ENCODE data around the gene SMDT1. TPM values are rescaled to one million over a fixed set of nuclear protein-coding genes. Genes with fewer than 3 reads are reported as not detected.
A peak's percentile ranks its signal among the peaks of the same experiment; 100 is the strongest.
"Not testable (repeated sequence)": the region's sequence is repeated elsewhere in the genome, so short reads cannot be mapped to it uniquely, and the experiment has no call there.

Gene SMDT1
- total RNA-seq, 1 donor from 2014 or later, result 9.8 TPM

DNA sequence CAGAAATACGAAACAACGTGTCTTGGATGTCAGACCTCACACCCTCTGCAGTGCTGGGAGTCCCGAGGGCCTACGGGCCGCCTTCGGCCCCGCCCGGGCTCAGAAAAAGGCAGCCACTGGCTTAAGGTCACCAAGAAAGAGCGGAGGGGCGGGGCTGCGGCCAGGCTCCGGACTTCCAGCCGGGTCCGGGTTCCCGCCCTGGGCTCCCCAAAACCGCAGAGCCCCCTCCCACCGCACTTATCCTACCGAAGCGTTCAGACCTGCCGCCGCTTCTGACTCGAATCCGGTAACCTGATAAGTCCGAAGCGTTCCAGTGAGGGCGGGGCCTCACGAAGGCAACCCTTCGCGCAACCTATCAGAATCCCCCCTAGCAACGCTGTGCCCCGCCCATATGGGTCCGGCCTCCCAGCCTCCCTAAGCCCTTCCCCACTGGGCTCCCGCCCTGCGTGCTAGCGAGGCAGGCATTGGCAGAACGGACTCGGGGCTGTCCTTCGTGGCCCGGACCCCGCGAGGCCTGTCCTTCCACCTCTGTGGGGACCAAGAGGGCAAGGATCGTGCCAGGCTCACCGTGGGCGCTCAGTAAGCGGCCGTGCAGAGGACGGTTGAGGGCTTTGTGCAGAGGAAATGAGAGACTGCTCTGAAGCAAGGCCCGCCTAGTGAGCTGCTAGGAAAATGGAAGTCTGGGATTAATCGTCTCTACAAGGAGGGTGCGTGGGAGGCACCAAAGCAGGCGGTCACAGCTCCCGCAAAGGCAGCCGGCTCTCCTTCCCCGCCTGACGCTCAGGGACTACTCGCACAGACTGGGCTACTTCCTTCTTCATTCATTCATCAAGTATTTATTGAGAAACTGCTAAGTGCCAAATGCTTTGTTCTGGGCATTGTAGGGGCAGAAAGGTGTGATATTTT, 8.7 kb upstream of the SMDT1 start, which contains the start of gene NAGA:
Gene NAGA, minus strand, starts transcription at position 296 of the 906 bp plus-strand sequence. CDS start 515 bp downstream, outside the sequence.
- peak; percentile 98 for DNase-seq (ENCODE audit: low read depth)

DNA sequence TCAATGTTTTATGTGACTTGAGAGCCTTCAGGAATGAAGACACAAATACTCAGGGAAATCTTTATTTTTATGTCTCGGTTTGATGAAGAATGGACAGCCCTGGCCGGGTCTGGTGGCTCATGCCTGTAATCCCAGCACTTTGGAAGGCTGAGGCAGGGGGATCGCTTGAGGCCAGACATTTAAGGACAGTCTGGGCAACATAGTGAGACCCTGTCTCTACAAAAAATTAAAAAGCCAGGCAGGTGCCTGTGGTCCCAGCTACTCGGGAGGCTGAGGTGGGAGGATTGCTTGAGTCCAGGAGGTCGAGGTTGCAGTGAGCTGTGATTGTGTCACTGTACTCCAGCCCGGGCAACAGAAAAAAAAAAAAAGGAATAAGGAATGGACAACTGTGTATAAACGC, 8.0 kb upstream of the SMDT1 start:
- not testable (repeated sequence) for DNase-seq (ENCODE audit: low read depth)

DNA sequence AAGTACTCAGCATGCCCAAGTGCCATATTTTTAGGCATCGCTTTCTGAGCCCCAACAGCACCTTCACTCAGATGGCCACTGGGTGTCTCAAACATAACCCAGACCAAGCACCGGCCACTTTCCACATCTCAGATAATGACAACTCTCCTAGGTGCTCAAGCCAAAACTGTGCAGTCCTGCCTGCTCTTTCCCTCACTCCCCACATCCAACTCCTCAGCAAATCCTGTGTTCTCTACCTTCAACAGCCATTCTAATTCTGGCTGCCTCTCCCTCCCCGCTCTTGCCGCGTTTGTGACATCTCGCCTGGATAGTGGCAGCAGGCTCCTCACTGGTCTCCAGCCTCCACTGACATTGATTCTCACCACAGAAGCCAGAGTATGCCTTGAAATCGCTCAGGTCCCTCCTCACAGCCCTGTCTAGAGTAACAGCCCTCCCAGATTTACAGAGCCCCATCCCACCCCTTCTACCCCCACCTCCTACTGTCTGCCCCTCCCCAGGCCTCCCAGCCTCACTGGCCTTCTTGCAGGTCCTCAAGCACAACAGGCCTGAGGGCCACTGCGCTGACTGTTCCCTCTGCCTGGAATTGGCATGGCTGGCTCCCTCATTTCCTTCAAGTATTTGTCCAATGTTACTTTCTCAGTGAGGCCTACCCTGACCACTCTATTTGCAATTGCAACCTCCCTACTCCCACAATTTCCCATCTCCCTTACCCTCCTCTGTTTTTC, 6.7 kb upstream of the SMDT1 start:
- no peak for DNase-seq (ENCODE audit: low read depth)

DNA sequence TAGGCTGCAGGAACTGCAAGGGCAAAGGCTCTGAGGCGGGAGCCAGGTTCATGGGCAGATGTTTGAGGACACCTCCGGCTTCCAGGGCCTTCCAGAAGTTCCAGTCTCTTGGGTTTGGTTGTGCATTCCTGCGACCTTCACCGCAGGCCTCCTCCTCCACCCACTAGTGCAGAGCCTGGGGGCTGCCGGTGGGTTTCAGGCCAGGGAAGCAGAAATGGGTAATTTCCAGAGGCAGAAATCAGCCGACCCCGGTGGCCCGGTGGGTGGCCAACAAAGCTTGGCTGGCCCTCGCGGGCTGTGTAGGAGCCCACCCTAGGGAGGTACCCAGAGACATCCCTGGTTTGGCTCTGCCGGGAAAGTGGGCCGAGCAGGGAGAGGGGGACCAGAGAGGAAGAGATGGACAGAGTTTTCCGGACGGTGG, 5.9 kb upstream of the SMDT1 start:
- no peak for DNase-seq (ENCODE audit: low read depth)

DNA sequence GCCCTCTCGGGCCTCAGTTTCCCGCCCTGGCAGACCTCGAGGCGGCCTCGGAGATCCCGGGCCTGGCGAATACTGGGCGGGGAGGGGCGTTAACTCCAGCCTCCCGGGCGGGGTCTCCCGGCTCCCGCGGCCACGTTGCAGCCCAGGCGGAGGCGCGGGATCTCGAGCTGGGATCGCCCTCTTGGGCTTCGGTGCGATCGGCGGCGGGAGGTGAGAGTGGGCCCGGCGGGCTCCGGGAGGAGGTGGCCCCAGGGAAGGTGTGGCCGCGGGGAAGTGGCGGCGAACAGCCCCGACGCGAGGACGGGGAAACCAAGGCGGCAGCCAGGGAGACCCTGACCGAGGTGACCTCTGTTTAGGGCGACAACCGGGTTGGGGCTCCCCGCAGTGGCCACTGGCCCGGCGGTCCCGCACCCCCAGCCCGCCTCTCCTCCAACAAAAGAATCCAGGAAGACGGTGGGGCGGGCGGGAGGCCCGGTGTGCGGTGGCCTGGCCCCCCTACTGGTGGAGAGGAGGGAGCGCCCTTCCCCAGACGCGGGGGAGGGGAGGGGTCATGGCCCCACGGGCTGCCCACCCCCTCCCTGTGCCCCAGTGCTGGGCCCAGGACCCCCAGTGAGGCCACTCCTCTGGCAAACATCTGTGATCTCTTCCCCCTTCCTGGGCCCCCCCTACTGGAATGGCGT, 5.2 kb upstream of the SMDT1 start, which contains the start of gene PHETA2:
Gene PHETA2, plus strand, starts transcription at position 117 of the 680 bp plus-strand sequence. CDS start 3,046 bp downstream, outside the sequence.
- DNase-seq (ENCODE audit: low read depth), result peak; percentile 55

DNA sequence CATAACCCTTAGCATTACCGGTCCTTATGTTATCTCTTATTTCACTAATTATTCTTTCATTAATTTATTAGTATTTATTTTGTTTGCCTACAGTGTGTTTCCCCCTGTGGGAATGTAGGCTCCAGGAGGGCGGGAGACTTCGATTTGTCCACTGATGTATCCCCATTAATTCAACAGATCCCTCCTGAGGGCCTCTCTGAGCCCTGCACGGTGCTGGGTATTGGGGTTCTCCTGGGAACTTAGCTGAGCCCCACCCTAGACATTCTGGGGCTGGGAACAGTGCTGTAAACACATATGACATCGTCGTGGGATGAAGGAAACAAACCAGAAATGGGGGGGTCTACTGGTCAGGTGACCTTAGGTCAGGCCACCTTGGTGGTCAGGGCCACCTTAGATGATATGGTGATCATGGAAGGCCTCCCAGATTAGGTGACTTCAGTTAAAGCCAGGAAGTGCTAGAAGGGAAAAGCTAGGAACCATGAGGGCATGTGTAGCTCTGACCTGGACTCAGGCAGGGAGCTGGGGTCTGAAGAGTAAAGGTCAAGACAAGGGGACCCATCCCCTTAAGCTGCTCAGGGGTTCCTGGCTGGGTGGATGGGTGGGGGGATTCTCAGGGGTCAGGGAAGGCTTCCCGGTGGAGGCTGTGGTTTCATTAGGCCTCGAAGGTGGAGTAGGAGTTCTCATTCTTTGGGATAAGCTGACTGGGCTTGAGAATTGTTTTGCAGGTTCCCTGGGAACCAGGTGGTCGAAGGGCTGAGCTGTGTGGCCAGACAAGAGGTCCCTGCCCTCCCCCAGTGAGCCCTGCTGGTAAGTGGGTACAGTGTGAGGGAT, 4.4 kb upstream of the SMDT1 start:
- no peak for DNase-seq (ENCODE audit: low read depth)

DNA sequence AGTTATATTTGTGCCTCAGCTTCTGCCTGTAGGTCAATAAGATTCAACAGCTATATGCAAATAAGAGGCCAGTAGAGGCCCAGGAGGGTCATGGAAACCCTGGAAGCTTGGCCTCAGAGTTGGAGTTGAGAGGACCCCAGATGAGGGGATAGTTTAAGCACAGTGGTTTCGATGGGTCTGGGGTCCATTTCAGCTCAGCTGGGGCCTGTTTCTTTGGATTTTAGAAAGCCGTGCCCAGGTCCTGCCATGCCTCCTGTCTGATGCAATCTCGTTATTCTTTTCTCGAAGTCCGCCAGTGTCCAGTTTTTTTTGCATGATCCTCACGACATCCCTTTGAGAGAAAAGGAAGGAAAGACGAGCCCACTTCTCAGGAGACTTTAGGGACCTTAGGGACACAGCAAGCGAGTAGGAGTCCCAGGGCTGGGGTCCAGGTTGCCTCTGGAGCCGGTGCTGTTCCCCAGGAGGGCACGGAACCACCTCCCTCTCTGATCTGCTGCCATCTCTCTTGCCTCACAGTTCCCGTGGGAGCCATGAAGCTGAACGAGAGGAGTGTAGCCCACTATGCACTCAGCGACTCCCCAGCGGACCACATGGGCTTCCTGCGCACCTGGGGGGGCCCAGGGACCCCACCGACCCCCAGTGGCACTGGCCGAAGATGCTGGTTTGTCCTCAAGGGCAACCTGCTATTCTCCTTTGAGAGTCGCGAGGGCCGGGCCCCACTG, 2.6 kb upstream of the SMDT1 start:
- no peak for DNase-seq (ENCODE audit: low read depth)

DNA sequence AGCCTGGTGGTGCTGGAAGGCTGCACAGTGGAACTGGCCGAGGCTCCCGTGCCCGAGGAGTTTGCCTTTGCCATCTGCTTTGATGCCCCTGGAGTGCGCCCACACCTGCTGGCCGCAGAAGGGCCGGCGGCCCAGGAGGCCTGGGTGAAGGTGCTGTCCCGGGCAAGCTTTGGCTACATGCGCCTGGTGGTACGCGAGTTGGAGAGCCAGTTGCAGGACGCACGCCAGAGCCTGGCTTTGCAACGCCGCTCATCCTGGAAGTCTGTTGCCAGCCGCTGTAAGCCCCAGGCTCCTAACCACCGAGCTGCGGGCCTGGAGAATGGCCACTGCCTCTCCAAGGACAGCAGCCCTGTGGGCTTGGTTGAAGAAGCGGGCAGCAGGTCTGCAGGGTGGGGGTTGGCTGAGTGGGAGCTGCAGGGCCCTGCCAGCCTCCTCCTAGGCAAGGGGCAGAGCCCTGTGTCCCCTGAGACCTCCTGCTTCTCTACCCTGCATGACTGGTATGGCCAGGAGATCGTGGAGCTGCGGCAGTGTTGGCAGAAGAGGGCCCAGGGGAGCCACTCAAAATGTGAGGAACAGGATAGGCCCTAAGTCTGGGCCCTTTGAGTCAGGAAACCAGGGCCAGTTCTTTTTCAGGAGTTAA, 1.9 kb upstream of the SMDT1 start:
- DNase-seq (ENCODE audit: low read depth), result no peak

DNA sequence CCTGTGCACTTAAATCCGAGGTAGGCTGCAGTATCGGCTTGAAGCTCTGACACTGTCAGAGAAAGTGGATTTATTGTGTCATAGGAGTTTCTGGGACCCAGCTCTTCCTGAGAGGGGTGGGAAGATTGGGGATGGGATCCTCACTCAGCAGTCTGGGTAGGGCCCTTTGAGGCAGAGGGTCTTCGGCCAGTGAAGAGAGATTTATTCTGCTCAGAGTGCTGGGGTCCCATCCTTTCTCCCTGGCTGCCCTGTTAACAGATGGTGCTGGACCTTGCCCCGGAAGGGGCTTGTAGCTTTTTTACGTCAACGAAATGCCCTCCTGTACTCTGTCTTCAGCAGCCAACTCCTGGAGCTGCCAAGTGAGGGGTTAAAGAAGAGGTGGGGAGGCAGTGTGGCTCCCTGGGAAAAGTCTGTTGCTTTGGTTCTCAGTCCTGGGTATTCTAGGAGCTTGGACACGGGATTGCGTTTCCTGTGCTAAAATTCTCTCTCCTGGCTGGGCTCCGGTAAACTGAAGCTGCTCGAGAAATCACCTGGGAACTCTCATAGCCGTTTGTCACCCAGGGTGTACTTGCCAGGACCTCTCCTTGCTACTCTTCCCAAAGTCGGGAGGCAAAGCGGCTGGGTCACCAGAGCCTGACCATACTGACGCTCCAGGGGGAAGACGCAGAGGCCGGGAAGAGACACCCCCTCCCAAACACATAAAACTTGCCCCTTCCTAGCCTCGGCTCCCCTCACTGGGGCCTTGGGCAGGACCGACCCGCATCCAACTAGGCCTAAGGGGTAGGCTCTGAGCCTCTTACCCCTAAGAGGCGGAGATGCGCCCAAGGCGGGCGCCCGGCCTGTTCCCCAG, 806 bp upstream of the SMDT1 start:
- DNase-seq (ENCODE audit: low read depth), result no peak

DNA sequence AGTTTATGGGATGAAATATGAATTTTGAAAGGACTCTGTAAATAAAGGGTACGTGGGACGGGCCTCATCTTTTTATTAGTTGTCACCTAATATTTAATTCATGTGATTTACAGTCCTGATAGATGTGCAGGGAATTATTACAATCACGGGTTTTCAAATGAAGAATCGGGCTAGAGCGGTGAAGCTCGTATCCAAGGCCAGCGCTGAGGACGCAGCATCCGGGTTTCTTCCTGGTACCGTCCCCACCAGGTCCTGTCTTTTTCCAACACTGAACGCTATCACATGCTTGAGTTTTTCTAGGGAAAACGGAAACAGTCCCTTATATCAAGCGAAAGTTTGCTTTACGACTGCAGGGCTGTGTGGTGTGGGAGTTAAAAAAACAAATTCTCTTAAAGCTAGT, 787 bp downstream of the SMDT1 start:
- DNase-seq (ENCODE audit: low read depth), result peak; percentile 53

DNA sequence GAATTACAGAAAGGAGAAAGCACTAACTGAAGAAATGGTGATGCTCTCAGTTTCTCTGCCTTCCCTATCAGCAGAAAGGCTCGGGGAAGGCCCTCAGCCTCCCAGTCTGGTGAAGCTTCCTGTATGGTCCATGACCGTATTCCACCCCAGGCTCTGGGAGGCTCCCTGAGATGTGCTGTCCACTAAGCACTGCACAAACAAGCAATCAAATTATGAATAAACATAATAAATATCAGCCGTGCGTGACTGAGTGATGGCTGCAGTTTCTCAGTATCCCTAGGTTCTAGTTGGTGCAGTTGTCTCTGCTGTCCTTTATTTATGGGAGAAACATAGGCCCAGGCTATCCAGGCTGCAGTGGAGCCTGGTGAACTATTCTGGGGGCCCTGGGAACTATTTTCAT, 3.6 kb downstream of the SMDT1 start:
- no peak for DNase-seq (ENCODE audit: low read depth)

DNA sequence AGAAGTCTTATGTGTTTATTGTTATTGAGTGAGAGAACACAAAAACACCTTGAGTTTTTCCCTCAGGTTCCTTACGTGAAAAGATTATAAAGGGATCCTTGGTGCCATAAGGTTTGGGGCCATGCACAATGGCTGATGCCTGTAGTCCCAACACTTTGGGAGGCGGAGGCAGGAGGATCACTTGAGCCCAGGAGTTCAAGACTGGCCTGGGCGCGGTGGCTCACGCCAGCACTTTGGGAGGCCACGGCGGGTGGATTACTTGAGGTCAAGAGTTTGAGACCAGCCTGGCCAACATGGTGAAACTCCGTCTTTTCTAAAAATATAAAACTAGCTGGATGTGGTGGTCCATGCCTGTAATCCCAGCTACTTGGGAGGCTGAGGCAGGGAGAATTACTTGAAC, 5.4 kb downstream of the SMDT1 start:
- DNase-seq (ENCODE audit: low read depth), result no peak

DNA sequence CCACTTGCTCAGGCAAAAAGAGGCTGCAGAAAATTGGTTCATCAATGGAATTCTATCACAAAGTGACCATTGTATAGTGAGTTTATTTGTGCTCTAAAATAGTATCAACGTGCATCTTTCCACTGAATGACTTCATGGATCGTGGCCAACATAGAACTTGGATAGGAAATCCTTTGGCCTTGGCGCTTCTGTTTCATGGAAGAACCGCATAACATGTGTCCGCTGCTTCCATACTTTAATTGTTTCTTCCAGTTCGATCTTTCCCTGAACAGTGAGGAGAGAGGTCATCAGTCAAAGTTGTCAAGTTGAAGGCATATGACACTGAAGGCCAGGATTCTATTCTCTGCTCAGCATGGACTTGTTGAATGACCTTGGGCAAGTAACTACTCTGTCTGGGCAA, 6.6 kb downstream of the SMDT1 start:
- no peak for DNase-seq (ENCODE audit: low read depth)

DNA sequence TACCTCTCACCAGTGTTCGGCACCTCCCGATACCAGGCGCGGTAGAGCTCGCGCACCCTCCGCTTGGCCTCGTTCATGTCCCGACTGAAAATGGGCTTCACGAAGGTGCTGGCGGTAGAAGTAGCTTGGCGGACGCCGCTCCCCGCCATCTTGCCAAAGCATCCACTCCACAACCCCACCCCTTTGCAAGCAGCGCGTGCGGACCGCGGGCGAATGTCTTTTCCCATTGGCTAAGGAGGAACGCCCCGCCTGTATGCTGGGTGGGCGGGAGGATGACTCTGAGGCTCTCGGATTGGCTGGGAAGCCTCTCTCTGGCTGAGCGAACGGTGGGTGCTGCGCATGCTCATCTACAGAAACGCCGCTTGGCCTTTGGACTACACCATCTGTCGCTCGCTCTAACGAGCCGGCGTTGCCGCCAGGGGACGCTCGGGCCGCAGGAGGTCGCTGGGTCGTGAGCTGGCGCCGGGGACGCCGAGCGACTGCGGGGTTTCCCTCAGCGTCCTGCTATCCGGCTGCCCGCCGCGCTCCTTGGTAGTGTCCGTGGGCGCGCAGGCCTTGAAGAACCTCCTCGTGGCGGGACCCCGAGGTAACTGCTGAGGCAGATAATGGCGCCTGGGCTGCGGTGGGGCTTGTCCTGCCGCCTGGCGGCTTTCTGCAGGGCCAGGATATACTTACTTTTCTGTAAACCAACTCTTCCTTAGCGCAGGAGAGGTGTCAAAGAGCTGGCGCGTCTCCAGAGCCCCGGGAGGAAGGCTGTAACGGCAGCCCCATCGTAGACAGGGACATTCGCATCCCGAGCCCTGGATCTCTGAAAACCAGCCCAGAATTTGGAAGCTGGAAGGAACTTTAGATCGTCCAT, 11.3 kb downstream of the SMDT1 start, which contains the start of gene NDUFA6:
Gene NDUFA6, minus strand, starts transcription at position 177 of the 859 bp plus-strand sequence. Its CDS starts 28 bp downstream, at position 149.
- DNase-seq (ENCODE audit: low read depth), result peak; percentile 99

DNA sequence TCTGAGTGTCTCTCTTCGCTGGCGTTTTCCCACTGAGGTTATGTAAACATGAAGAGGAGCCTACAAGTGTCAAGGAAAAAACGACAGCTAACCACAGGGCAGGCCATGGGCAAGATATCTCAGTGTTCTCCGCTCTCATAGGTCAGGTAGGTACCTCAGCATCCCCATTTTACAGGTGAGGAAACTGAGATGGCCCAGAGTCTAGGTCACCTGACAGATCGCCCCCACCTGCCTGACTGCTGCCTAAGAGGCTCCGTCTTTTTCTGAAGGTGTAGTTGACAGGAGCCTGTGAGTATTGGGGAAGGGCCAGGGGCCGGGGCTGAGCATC, 11.9 kb downstream of the SMDT1 start:
- no peak for DNase-seq (ENCODE audit: low read depth)

DNA sequence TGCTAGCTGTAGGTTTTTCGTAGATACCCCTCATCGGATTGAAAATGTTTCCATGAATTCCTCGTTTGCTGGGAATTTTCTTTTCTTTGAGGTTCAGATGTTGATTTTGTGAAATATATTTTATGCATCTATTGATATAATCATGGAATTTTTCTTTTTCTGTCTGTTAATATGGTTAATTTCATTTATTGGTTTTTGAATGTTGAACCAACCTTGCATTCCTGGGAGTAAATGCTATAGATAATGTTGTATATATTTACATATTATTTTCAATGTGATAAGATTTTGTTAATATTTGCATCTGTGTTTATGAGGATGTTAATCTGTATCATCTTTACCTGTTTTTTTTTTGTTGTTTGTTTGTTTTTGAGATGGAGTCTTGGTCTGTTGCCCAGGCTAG, 21.7 kb downstream of the SMDT1 start:
- DNase-seq (ENCODE audit: low read depth), result no peak

DNA sequence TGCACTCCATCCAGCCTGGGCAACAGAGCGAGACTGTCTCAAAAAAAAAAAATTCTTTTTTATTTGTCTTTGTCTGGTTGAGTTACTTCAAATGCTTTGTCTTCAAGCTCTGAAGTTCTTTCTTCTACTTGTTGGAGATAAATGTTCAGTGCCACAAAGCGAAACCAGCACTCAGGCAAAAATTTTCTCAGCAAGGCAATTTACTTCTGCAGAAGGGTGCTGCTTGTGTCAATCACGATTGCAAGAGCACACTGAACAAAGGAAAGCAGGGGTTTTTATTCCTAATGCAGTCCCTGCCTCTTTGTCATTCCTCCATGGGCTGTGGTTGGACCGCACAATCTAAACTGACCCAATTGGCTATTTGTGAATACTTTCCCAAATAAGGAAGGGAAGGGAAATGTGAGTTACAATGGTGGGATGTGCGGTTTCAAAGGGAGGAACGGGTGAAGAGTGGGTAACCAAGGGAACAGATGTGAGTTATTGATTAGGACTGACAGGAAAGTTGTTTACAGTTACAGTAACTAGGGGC, 24.9 kb downstream of the SMDT1 start:
- not testable (repeated sequence) for DNase-seq (ENCODE audit: low read depth)

Data from myocyte (in vitro differentiated cells).